Posterior cingulate gyrus (tissue), 11 donors: ENCODE measurements around the gene NPVF.

ENCODE experiments used
- DNase-seq, 10 donors: peaks; one replicate each; pipeline versions ENCODE4 v3.0.0 to v3.0.0-alpha.2; 2020 to 2021; ENCODE audit warnings: mixed read lengths in 3 of 10
- intact Hi-C: fragments of 100-400 bp; cut with DNase I; formaldehyde crosslinking; loops from one replicate; pipeline ENCODE4 v1.15.1; 2023

Gene NPVF, protein sequence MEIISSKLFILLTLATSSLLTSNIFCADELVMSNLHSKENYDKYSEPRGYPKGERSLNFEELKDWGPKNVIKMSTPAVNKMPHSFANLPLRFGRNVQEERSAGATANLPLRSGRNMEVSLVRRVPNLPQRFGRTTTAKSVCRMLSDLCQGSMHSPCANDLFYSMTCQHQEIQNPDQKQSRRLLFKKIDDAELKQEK

DNA sequence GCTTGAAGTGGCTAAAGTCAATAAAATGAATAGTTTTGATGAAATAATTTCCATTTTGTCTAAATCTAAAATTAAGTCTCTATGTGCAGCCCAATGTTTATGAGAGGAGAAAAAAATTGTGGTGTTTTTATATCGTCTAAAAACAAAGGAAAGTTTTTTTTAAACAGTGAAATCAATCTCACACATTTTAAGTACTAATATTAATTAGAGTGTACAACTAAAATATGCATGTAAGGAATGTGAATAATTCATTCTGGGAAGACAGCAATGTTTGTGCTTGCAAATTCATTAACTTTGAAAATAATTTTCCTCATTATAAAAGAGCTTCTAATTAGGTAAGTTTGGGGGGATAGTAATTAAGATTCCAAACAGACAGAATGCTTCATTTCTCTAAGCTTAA lies at the start of gene NPVF:
Gene NPVF (minus strand): TSS at position 101 of the 400 bp plus-strand sequence. CDS start 47 bp downstream, at position 54.
- intact Hi-C loops, result no loop called here
- no peak for DNase-seq

DNA sequence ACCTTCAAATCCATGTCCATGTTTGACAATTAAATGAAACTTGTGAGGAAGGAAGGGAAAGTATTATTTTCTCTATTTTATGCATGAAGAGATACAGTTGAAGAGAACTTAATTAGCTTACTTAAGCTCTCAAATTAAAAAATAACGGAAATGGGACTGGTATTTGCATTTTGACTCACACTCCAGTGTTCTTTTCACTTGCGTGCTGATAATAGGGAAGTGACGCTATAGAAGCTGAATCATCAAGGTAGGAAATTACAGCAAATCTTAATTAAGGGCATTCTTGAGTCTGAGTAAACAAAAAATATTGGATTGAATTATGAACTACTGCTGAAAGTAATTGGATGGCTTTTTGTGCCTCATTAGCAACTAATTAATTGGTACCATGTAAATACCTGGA lies 44.0 kb upstream of the NPVF start:
- DNase-seq, result no peak
- intact Hi-C loops, result no loop called here

DNA sequence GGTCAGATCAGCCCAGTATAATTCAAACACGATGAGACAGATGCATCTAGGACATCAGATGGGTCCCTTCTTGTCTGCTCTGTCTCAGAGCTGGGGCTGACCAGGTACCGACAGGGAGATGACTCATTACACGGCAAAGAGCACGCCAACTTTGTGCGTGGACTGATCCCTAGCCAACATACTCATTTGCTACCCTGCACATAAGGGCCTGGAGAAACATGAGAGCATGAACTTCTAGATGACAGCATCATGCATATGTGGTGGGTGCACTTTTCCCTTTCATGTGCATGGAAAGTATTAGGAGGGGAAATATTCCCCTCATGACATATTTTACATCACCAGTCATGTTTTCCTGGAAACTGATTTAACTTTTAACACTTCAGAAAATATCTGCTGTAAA lies 35.1 kb upstream of the NPVF start:
- intact Hi-C loops, result no loop called here
- no peak for DNase-seq

DNA sequence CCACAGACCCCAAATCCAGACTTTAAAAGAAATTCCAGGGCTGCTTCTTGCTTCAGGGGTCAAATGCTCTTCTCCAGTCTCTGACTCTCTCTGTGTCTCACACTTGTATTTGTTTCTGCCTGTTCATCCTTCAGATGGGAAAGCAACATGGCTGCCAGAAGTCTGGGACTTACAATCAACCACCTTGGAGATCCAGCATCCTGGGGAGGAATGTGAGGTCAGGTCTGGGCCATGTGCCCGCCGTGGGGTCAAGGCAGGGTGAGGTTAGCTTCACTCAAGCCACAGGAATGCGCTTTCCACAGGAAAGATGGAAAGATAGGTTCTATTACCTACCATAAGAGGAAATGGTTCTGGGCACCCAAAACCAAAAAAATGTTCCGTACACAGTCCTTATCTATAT lies 34.3 kb upstream of the NPVF start:
- no peak for DNase-seq
- intact Hi-C loops, result no loop called here

DNA sequence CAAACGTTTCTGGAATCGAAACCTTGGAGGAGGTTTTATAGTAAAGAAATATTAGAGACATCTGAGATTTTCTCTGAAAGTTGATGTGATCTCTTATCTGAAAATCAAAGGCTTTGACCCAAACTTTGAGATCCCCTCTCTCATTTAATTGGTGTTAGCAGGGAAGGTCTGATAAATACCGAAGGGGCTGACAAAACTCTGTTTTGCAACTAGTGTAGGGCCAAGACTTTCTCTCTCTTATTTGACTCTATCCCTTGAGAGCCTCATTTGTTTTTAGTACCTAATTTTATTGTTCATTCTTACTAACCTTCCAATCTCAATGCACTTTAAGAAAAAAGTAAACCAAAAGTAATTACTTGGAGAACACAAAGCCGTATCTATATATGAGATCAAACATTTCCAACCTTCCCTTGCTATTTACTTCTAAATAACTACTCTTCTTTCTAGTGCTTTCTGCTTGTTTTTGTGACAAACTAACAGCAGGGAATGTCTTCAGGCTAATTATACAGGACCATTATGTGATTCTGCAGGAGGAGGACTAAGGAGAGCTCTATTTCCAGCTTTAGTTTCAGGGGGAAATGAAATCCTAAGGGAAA lies 33.4 kb upstream of the NPVF start:
- DNase-seq, result no peak
- intact Hi-C loops, result loop anchor here (2.0 kb wide), 1 partner anchor 589 kb away; no protein-coding TSS in a partner anchor

DNA sequence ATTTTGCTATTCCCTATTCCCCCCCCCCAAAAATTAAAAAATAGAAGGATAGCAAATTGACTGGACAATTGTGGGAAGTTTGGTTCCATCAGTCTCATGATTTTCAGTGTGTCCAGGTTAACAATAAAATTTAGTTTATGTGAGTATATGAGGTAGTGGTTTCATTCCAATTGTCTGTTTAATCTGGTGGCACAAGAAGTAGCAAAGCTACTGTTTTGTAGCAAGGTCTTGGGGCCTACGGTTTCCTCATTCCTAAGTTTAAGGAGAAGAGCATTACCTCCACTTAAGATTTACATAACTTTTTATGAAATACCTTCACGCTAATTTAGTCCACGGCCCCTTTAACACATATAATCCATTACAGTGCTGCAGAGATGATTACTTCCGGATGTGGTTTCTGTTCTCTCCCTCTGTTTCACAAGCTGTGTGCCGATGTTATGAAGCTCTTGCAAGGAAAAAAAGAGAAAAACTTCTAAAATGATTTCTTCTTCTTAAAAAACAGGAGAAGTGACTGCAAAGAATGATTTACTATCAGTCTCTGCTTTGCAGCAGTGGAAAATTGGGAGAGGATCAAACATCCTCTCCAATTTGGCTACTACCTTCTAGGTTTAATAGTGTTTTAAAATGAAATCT lies 32.7 kb upstream of the NPVF start:
- intact Hi-C loops, result loop anchor here (2.0 kb wide), 1 partner anchor 590 kb away; no protein-coding TSS in a partner anchor
- no peak for DNase-seq

GRCh38 chr7:25259487-25260243 lies 31.4 kb upstream of the NPVF start:
- intact Hi-C loops, result loop anchor here (1.0 to 2.0 kb wide), 3 partner anchors 130 to 591 kb away; no protein-coding TSS in a partner anchor
- peak in 8 of 10 donors; percentile 16 to 90 (median 60) for DNase-seq

- no peak for DNase-seq
- intact Hi-C loops, result no loop called here
These were observed 28.1 kb upstream of the NPVF start for GRCh38 chr7:25256333-25256819.

DNA sequence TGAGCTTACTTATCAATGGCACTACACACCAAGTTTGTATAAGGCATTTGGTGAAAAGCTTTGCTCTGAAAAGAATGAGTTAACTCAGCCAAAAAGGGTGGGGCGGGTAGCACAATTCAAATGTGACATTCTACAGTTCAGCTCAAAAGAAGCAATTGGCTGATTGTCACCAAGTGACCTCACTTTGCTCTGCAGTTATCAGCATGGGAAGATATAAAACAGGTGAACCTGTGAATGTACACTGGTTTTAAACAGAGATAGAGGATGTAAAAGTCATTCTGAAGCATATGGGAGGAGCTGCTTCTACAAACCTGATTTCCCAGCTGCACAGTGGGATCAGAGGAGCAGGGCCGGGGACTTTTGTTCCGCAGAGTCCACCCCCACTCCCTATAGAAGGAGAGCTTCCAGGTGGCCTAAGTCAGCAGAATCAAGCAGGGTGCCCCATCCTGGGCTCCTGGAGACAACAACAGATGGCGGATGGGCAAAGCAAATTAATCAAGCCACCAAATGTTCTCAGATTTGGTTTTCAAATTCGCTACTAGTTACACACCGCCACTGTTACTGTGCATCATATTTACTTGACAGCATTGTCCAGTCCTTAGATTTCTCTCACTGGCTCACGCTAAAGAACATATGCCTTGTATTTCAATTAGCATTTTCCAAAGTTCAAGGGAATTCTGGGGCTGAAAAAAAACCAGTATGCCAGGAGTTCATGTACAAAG lies 27.5 kb upstream of the NPVF start:
- DNase-seq, result no peak
- intact Hi-C loops, result no loop called here

GRCh38 chr7:25254604-25255003 lies 26.3 kb upstream of the NPVF start:
- intact Hi-C loops, result no loop called here
- DNase-seq, result no peak

- intact Hi-C loops, result no loop called here
- no peak for DNase-seq
These were observed 25.4 kb upstream of the NPVF start for GRCh38 chr7:25253714-25254113.

DNA sequence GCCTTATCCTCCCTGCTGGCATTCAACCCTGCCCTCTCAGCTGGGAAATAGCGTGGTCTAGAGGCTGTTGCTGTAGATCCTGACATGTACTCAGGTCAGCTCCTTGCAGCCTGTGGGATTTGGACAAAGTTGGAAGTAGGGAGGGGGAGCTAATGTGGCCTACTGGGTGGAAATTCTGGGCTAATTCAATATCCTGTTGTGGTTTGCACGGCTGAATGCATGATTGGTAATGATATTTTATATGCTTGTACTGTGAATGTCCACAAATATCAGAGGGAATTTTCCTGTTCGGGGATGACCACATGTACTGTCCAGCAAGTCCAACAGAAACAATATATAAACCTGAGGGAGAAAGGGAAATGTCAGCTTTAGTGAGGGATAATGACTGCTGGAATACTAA lies 22.1 kb upstream of the NPVF start:
- intact Hi-C loops, result no loop called here
- no peak for DNase-seq

DNA sequence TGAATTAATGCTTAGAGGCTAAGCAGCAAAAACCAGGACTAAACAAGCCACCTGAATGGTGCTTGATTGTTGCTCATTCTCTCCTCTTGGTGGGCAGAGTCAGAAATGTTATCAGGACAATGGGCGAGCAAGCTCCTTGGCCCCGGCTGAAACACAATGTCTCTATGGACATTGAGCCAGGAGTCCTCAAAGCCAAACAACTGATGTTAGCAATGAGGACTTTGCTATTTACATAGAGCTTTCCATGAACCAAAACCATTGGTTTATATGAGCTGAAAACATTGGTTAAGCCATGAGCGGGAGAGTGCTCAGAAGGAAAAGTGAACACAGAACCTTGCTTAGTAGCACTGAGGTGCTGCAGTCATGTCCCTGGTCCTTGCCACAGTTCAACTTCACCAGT lies 21.5 kb upstream of the NPVF start:
- intact Hi-C loops, result no loop called here
- DNase-seq, result no peak

GRCh38 chr7:25246306-25246705 lies 18.0 kb upstream of the NPVF start:
- intact Hi-C loops, result no loop called here
- DNase-seq, result no peak

GRCh38 chr7:25244254-25245033 lies 16.2 kb upstream of the NPVF start:
- intact Hi-C loops, result no loop called here
- DNase-seq, result no peak

DNA sequence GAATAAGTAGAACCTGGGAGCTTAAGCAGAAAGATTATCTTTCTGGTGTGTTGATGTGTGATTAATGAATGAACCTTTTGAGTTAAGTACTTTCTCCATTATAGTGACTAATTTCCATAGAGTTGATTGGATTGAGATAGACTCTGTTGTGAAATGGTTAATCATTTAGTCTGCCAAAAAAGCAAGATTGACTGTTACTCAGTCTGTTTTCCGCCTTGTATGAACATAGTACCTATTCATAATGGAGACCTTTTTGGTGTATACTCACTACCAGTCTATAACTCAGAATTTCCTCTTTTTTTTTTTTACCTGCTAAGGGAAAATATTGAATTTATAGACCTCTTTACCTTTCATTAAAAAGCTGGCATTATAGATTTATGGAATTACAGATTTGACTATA lies 14.4 kb upstream of the NPVF start:
- intact Hi-C loops, result no loop called here

DNA sequence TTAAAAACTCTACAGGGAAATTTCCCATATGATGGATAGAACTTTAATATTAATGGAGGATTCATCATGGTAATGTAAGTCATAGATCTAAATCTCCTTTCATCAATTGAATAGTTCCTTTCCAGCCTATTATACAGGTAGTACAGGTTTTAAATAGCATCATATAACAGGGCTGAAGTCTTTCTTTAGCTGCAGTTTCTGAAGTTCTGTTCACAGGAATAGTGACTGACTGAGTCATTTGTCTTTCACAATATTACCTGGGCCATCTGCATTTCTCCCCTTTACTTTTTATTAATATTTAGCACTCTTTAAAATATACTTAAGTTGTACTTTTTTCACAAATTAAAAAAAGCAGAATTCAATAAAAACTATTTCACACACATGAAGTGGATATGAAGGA lies 12.6 kb upstream of the NPVF start:
- intact Hi-C loops, result no loop called here
- DNase-seq, result no peak

More for the DNA sequence above, 14.4 kb upstream of the NPVF start:
- DNase-seq, result no peak

DNA sequence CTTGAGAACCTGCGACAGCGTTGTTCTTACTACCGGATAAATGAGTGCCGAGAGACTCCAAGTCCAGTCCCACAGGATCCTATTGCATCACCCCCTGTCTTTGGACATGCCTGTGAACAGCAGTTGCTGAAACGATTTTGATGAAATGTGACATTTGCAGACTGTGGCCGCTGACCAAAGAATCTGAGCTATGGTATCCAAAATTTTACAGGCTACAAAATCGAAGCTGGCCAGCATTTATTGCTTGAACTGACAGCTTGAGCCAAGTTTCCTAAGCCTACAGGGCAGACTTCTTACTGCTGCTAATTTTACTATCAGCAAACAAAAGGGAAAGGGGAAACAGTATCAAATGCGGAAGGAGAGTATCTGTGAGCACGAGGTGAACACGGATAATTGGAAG lies 12.1 kb upstream of the NPVF start:
- DNase-seq, result no peak
- intact Hi-C loops, result no loop called here

GRCh38 chr7:25239888-25240287 lies 11.6 kb upstream of the NPVF start:
- intact Hi-C loops, result no loop called here
- DNase-seq, result no peak
